Suprapubic skin (tissue), 4 donors: ENCODE results near the gene MBNL2. TPM values are rescaled to one million over a fixed set of nuclear protein-coding genes. Genes with fewer than 3 reads are reported as not detected.

Experiments
- DNase-seq, 2 donors: peaks; one replicate each; pipeline ENCODE4 v3.0.0-alpha.2; 2019; ENCODE audit warnings: low spot score in 2 of 2
- H3K27ac ChIP-seq: fragments of 200-600 bp; sonication (generic); one replicate; pipeline ENCODE4 v1.5.1; 2019
- H3K27me3 ChIP-seq: fragments of 200-600 bp; sonication (generic); one replicate; pipeline ENCODE4 v1.5.1; 2019
- H3K36me3 ChIP-seq: fragments of 200-600 bp; sonication (generic); one replicate; pipeline ENCODE4 v1.5.1; 2019
- H3K4me1 ChIP-seq: fragments of 200-600 bp; sonication (generic); one replicate; pipeline ENCODE4 v1.5.1; 2019
- H3K4me3 ChIP-seq: fragments of 200-600 bp; sonication (generic); one replicate; pipeline ENCODE4 v1.5.1; 2019; ENCODE audit warnings: mild to moderate bottlenecking
- H3K9me3 ChIP-seq: fragments of 200-600 bp; sonication (generic); one replicate; pipeline ENCODE4 v1.5.1; 2019
- EP300 ChIP-seq: sonication (generic); formaldehyde crosslinking; IDR thresholded peaks from one replicate; pipeline ENCODE4 v1.6.1; 2017; ENCODE audit warnings: antibody characterized with exemption
- POLR2A ChIP-seq, 2 donors: fragments of 450-650 bp; IDR thresholded peaks; one replicate each; pipeline ENCODE4 v1.6.1; 2017; ENCODE audit warnings: antibody characterized with exemption in 2 of 2, mild to moderate bottlenecking in 2 of 2, moderate library complexity in 2 of 2
- POLR2AphosphoS5 ChIP-seq, 3 donors: sonication (generic); formaldehyde crosslinking; IDR thresholded peaks; one replicate each; pipeline ENCODE4 v1.6.1; 2017; ENCODE audit warnings: antibody characterized with exemption in 3 of 3
- WGBS: methylation state at CpG from one replicate; pipeline ENCODE4 v1.1.5; 2018; 5-methylcytosine and 5-hydroxymethylcytosine counted together
- total RNA-seq, 4 donors: library from RNA; depleted of rRNA; stranded (reverse); fragments of >200 nt; gene quantifications; one replicate each; pipeline ENCODE4 v1.1.0, GENCODE V29; 2016
- TF ChIP-seq, protein P1 (sequence below), 2 donors: fragments of 200-600 bp in 1 of 2; fragments of 450-650 bp in 1 of 2; sonication (generic) in 1 of 2; IDR thresholded peaks; one replicate each; pipeline ENCODE4 v1.5.1; 2016 to 2019; ENCODE audit warnings: antibody characterized with exemption in 2 of 2, mild to moderate bottlenecking in 1 of 2, moderate library complexity in 1 of 2

The MBNL2 gene
- total RNA-seq, 4 donors from 2014 or later = 64.2 to 92.4 (median 73.4) TPM

DNA sequence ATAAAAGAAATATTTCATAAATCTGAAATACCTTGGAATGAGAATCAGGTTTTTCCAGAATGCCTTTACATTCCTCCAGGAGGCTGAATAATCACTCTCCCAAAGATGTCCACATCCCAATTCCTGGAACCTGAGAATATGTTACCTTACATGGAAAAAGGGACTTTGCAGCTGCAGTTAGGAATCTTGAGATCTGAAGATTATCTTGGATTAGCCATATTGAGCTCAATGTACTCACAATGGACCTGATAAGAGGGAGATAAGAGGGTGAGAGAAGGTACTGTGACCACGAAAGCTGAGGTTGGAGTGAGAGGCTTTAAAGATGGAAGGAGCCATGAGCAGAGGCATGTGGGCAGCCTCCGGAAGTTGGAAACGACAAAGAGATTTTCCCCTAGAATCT, 36.8 kb upstream of the MBNL2 start:
- Histone ChIP-seq H3K36me3 (no peaks in the 10 kb centered on the region), H3K27me3 (no peaks in the 10 kb centered on the region), H3K9me3 (no peaks in the 10 kb centered on the region), H3K4me1 (no peaks in the 10 kb centered on the region), H3K27ac (no peak overlapping the region), H3K4me3 (no peak overlapping the region)
- no peak for DNase-seq
- no peak for TF ChIP-seq EP300
- TF ChIP-seq POLR2AphosphoS5 (IDR thresholded peaks at IDR 0.05) = no peak
- no peak for TF ChIP-seq POLR2A (IDR thresholded peaks at IDR 0.05)
- TF ChIP-seq, protein P1, sequence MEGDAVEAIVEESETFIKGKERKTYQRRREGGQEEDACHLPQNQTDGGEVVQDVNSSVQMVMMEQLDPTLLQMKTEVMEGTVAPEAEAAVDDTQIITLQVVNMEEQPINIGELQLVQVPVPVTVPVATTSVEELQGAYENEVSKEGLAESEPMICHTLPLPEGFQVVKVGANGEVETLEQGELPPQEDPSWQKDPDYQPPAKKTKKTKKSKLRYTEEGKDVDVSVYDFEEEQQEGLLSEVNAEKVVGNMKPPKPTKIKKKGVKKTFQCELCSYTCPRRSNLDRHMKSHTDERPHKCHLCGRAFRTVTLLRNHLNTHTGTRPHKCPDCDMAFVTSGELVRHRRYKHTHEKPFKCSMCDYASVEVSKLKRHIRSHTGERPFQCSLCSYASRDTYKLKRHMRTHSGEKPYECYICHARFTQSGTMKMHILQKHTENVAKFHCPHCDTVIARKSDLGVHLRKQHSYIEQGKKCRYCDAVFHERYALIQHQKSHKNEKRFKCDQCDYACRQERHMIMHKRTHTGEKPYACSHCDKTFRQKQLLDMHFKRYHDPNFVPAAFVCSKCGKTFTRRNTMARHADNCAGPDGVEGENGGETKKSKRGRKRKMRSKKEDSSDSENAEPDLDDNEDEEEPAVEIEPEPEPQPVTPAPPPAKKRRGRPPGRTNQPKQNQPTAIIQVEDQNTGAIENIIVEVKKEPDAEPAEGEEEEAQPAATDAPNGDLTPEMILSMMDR (IDR thresholded peaks at IDR 0.05) = no peak
- WGBS = 97% methylated on average over 3 of the region's 3 CpGs

DNA sequence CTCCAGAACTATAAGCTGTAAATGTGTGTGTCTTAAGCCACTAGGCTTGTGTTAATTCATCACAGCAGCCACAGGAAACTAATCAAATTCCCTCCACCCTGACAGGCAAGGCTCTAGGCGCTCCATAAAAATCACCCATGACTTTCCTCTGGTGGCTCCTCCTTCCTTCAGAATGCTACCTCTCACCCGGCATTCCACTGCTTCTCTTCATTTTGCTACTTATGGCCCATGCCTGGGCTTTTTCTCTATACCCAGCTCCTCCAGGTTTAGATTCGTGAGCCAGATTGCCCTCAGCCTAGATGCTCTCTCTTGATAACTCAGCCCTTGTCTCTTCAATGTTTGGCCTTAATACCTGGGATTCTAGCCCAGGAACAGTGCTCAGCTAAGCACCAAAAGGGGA, 36.4 kb upstream of the MBNL2 start:
- 84% methylated on average over 3 of the region's 3 CpGs for WGBS
- DNase-seq = no peak
- TF ChIP-seq POLR2A (IDR thresholded peaks at IDR 0.05) (no peak), EP300 (no peak), POLR2AphosphoS5 (IDR thresholded peaks at IDR 0.05) (no peak)
- TF ChIP-seq, protein P1 (IDR thresholded peaks at IDR 0.05) = no peak
- Histone ChIP-seq H3K36me3 (no peaks in the 10 kb centered on the region), H3K27me3 (no peaks in the 10 kb centered on the region), H3K4me1 (no peaks in the 10 kb centered on the region), H3K4me3 (no peak overlapping the region), H3K27ac (no peak overlapping the region), H3K9me3 (no peaks in the 10 kb centered on the region)

GRCh38 chr13:97188207-97188606, 33.9 kb upstream of the MBNL2 start:
- no peaks in the 10 kb centered on the region for H3K27me3 ChIP-seq
- H3K27ac ChIP-seq = no peak overlapping the region
- 56% methylated on average over 8 of the region's 8 CpGs for WGBS
- H3K36me3 ChIP-seq = no peaks in the 10 kb centered on the region
- no peak for DNase-seq
- TF ChIP-seq POLR2A (IDR thresholded peaks at IDR 0.05) = no peak
- TF ChIP-seq POLR2AphosphoS5 (IDR thresholded peaks at IDR 0.05) = no peak
- TF ChIP-seq EP300 = no peak
- TF ChIP-seq, protein P1 (IDR thresholded peaks at IDR 0.05) = no peak
- H3K9me3 ChIP-seq = no peaks in the 10 kb centered on the region
- H3K4me1 ChIP-seq = no peaks in the 10 kb centered on the region
- no peak overlapping the region for H3K4me3 ChIP-seq

GRCh38 chr13:97189928-97190327, 32.2 kb upstream of the MBNL2 start:
- no peak overlapping the region for H3K27ac ChIP-seq
- no peaks in the 10 kb centered on the region for H3K27me3 ChIP-seq
- WGBS = 91% methylated on average over 10 of the region's 10 CpGs
- no peaks in the 10 kb centered on the region for H3K4me1 ChIP-seq
- no peaks in the 10 kb centered on the region for H3K9me3 ChIP-seq
- no peak overlapping the region for H3K4me3 ChIP-seq
- TF ChIP-seq EP300 (no peak), POLR2A (IDR thresholded peaks at IDR 0.05) (no peak), POLR2AphosphoS5 (IDR thresholded peaks at IDR 0.05) (no peak)
- TF ChIP-seq, protein P1 (IDR thresholded peaks at IDR 0.05) = no peak
- no peaks in the 10 kb centered on the region for H3K36me3 ChIP-seq
- DNase-seq = no peak

DNA sequence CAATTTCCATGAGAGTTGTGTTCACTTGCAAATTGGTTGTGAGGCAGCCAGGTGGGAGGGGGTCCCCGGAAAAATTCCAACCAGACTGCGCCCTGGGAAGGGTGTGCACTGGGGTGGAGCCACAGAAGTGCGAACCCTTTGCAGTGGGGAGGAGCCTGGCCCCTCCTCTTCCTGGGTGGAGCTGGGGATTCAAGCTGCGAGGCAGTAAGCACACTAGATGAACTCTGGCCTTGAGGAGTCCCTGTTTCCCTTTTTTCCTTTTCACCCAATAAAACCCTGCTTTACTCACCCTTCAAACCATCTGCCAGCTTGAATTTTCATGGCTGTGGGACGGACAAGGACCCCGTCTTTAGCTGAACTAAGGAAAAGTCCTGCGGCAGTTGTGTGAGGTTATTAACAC, 31.0 kb upstream of the MBNL2 start:
- Histone ChIP-seq H3K9me3 (no peaks in the 10 kb centered on the region), H3K27me3 (no peaks in the 10 kb centered on the region), H3K4me1 (no peaks in the 10 kb centered on the region), H3K4me3 (no peak overlapping the region), H3K27ac (no peak overlapping the region), H3K36me3 (no peaks in the 10 kb centered on the region)
- WGBS = 64% methylated on average over 7 of the region's 7 CpGs
- TF ChIP-seq EP300 (no peak), POLR2AphosphoS5 (IDR thresholded peaks at IDR 0.05) (no peak), POLR2A (IDR thresholded peaks at IDR 0.05) (no peak)
- TF ChIP-seq, protein P1 (IDR thresholded peaks at IDR 0.05) = no peak
- no peak for DNase-seq
